IPS-18a (cell line): ENCODE data around the gene GNAZ.
A peak's percentile ranks its signal among the peaks of the same experiment; 100 is the strongest.
"Not testable (repeated sequence)": the region's sequence is repeated elsewhere in the genome, so short reads cannot be mapped to it uniquely, and the experiment has no call there.

Source experiments
- H3K27ac ChIP-seq: one replicate; pipeline ENCODE4 v1.5.1; 2013; ENCODE audit warnings: low read length
- H3K27me3 ChIP-seq: one replicate; pipeline ENCODE4 v1.6.1; 2013; ENCODE audit warnings: mild to moderate bottlenecking, low read length; ENCODE audit not compliant: control insufficient read depth, insufficient read depth
- H3K36me3 ChIP-seq: one replicate; pipeline ENCODE4 v1.6.1; 2013; ENCODE audit warnings: low read depth, low read length; ENCODE audit not compliant: control insufficient read depth
- H3K4me1 ChIP-seq: one replicate; pipeline ENCODE4 v1.6.1; 2013; ENCODE audit warnings: low read depth, low read length; ENCODE audit not compliant: control insufficient read depth
- H3K4me3 ChIP-seq: one replicate; pipeline ENCODE4 v1.5.1; 2013; ENCODE audit warnings: low read length
- H3K9ac ChIP-seq: one replicate; pipeline ENCODE4 v1.6.1; 2013; ENCODE audit warnings: mild to moderate bottlenecking, low read length, moderate library complexity
- H3K9me3 ChIP-seq: one replicate; pipeline ENCODE4 v1.6.1; 2013; ENCODE audit warnings: low read depth, low read length; ENCODE audit not compliant: control insufficient read depth

GNAZ gene

GRCh38 chr22:23070418-23071229, at the start of gene GNAZ:
GNAZ (plus strand) TSS chr22:23070519; CDS start chr22:23095696, 25,177 bp downstream.
- peaks cover 39% of the 10 kb centered on the region for H3K27me3 ChIP-seq
- H3K27ac ChIP-seq = no peak within 1 kb of the TSS
- H3K36me3 ChIP-seq = no peaks in the 10 kb centered on the region
- peaks cover 10% of the 10 kb centered on the region for H3K4me1 ChIP-seq
- H3K9me3 ChIP-seq = no peaks in the 10 kb centered on the region
- peak within 1 kb of the TSS; percentile 48 for H3K9ac ChIP-seq
- H3K4me3 ChIP-seq = peak within 1 kb of the TSS; percentile 67

DNA sequence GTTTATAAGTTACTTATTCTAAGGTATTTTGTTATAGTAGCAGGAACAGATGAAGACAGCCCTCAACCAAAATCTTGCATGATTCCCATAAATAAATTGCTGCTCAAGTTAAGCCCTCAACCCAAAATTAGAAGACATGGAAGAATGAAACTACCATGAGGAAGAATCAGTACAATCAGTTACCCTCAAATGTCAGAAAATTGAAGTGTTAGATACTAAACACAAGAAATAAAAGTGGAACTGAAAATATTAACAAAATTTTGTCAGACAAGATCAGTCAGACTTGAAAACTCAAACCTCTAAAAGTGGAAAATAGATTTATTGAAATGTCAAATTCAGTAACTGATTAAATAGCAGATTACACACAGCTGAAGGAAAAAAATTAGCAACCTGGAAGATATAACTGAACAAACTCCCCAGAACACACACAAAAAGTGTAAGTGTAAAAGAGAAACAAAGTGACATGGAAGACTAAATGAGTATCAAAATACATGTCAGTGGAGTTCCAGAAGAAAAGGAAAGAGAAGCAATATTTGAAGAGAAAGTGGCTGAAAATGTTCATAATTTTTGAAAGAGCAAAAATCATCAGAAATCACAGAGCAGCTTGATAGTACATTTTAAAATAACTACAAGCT, 49.5 kb upstream of the GNAZ start:
- no peaks in the 10 kb centered on the region for H3K9me3 ChIP-seq
- H3K9ac ChIP-seq = no peak overlapping the region
- no peaks in the 10 kb centered on the region for H3K36me3 ChIP-seq
- peaks cover 5% of the 10 kb centered on the region for H3K4me1 ChIP-seq
- H3K4me3 ChIP-seq = no peak overlapping the region
- H3K27ac ChIP-seq = no peak overlapping the region
- no peaks in the 10 kb centered on the region for H3K27me3 ChIP-seq

DNA sequence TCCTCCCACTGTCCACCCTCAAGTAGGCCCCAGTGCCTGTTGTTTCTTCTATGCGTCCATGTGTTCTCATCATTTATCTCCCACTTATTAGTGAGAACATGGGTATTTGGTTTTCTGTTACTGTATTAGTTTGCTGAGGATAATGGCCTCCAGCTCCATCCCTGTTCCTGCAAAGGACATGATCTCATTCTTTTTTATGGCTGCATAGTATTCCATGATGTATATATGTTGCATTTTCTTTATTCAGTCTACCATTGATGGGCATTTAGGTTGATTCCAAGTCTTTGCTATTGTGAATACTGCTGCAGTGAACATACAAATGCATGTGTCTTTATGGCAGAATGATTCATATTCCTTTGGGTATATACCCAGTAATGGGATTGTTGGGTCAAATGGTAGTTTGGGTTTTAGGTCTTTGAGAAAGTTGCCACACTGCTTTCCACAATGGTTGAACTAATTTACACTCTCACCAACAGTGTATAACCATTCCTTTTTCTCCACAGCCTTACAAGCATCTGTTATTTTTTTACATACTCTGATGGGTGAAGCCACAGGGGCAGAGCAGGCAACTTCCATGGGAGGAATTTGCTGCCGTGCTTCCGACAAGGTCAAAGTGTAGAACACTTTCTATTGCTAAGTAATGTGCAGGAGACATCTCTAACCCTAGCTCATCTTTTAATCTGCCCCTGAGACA, 48.5 kb upstream of the GNAZ start:
- not testable (repeated sequence) for H3K9me3 ChIP-seq, H3K9ac ChIP-seq, H3K27me3 ChIP-seq, H3K4me1 ChIP-seq, H3K4me3 ChIP-seq, H3K36me3 ChIP-seq, H3K27ac ChIP-seq

GRCh38 chr22:23023294-23023693, 47.0 kb upstream of the GNAZ start:
- H3K4me3 ChIP-seq = no peak overlapping the region
- no peaks in the 10 kb centered on the region for H3K27me3 ChIP-seq
- H3K4me1 ChIP-seq = peaks cover 5% of the 10 kb centered on the region
- no peaks in the 10 kb centered on the region for H3K9me3 ChIP-seq
- H3K27ac ChIP-seq = no peak overlapping the region
- no peak overlapping the region for H3K9ac ChIP-seq
- no peaks in the 10 kb centered on the region for H3K36me3 ChIP-seq

DNA sequence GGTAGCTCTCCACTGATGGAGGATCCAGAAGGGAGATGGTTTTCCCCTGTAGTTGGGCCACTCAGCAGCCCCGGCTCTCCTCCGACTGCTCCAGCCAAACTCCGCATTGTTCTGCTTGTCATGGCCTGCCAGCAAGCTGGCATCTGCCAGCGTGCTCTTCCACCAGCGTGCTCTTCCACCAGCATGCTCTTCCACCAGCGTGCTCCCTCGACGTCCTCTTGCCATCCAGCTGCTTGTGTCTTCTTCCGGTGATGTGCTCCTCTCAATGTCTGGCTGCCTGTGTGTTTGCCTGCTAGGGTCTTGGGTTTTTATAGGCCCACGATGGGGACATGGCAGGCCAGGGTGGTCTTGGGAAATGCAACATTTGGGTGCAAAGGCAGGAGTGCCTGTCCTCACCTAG, 43.5 kb upstream of the GNAZ start:
- Histone ChIP-seq H3K9ac (no peak overlapping the region), H3K4me3 (no peak overlapping the region), H3K4me1 (peaks cover 14% of the 10 kb centered on the region), H3K27ac (no peak overlapping the region), H3K27me3 (no peaks in the 10 kb centered on the region), H3K9me3 (no peaks in the 10 kb centered on the region), H3K36me3 (no peaks in the 10 kb centered on the region)

GRCh38 chr22:23027849-23028248, 42.5 kb upstream of the GNAZ start:
- H3K27ac ChIP-seq, H3K36me3 ChIP-seq, H3K9ac ChIP-seq, H3K27me3 ChIP-seq, H3K4me3 ChIP-seq, H3K9me3 ChIP-seq: not testable (repeated sequence)
- H3K4me1 ChIP-seq = peaks cover 14% of the 10 kb centered on the region

- H3K9ac ChIP-seq = no peak overlapping the region
- H3K36me3 ChIP-seq = no peaks in the 10 kb centered on the region
- H3K4me1 ChIP-seq = peaks cover 13% of the 10 kb centered on the region
- no peak overlapping the region for H3K4me3 ChIP-seq
- no peaks in the 10 kb centered on the region for H3K27me3 ChIP-seq
- H3K27ac ChIP-seq = no peak overlapping the region
- H3K9me3 ChIP-seq = no peaks in the 10 kb centered on the region
Observed at GRCh38 chr22:23029521-23030228, 40.6 kb upstream of the GNAZ start.

DNA sequence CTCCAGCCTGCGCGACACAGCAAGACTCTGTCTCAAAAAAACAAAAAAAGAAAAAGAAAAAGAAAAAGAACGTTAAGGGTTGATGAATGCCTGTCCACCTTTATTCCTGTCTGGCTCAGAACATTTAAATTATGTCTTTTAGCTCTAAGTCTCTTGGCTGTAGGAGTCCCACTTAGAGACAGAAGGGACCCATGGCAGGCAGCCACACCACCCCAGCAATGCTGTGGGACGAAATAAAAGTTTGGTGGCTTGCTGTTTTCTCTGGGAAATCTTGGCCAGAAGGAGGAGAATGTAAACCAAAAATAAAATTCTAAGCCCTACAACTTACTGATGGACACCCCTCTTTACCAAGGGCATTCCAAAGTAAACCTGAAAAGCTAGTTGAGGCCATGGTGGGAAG, 38.9 kb upstream of the GNAZ start:
- H3K27me3 ChIP-seq = no peaks in the 10 kb centered on the region
- no peaks in the 10 kb centered on the region for H3K36me3 ChIP-seq
- H3K9ac ChIP-seq = no peak overlapping the region
- H3K4me3 ChIP-seq = no peak overlapping the region
- H3K27ac ChIP-seq = no peak overlapping the region
- peaks cover 16% of the 10 kb centered on the region for H3K4me1 ChIP-seq
- no peaks in the 10 kb centered on the region for H3K9me3 ChIP-seq

- Histone ChIP-seq H3K4me1 (peaks cover 16% of the 10 kb centered on the region), H3K9me3 (no peaks in the 10 kb centered on the region), H3K4me3 (no peak overlapping the region), H3K27ac (no peak overlapping the region), H3K27me3 (no peaks in the 10 kb centered on the region), H3K36me3 (no peaks in the 10 kb centered on the region), H3K9ac (no peak overlapping the region)
Observed at GRCh38 chr22:23031786-23032185, 38.5 kb upstream of the GNAZ start.

- Histone ChIP-seq H3K36me3 (no peaks in the 10 kb centered on the region), H3K27ac (no peak overlapping the region), H3K9me3 (no peaks in the 10 kb centered on the region), H3K27me3 (no peaks in the 10 kb centered on the region), H3K9ac (no peak overlapping the region), H3K4me1 (peaks cover 16% of the 10 kb centered on the region), H3K4me3 (no peak overlapping the region)
Observed at GRCh38 chr22:23032658-23033057, 37.7 kb upstream of the GNAZ start.

- Histone ChIP-seq H3K27ac (no peak overlapping the region), H3K36me3 (no peaks in the 10 kb centered on the region), H3K4me1 (peaks cover 16% of the 10 kb centered on the region), H3K27me3 (no peaks in the 10 kb centered on the region), H3K9me3 (no peaks in the 10 kb centered on the region), H3K4me3 (no peak overlapping the region), H3K9ac (no peak overlapping the region)
Observed at GRCh38 chr22:23033116-23033905, 37.0 kb upstream of the GNAZ start.
